SU-DHL-6 (cell line): ENCODE measurements around the gene TPST2.

Experiments used
- EZH2phosphoT487 ChIP-seq: fragments of 200-600 bp; sonication (generic), shearing (Covaris generic); conservative IDR thresholded peaks from 2 replicates; pipeline ENCODE4 v1.6.1; 2018; ENCODE audit warnings: mild to moderate bottlenecking, antibody characterized with exemption, low read length, moderate library complexity, mixed read lengths
- TF ChIP-seq, protein P1 (sequence below): fragments of 200-600 bp; sonication (generic); IDR thresholded peaks from one replicate; pipeline ENCODE4 v1.5.1; 2017; ENCODE audit warnings: antibody characterized with exemption, mild to moderate bottlenecking, low read length, moderate library complexity; ENCODE audit not compliant: insufficient read depth, poor library complexity, severe bottlenecking

DNA sequence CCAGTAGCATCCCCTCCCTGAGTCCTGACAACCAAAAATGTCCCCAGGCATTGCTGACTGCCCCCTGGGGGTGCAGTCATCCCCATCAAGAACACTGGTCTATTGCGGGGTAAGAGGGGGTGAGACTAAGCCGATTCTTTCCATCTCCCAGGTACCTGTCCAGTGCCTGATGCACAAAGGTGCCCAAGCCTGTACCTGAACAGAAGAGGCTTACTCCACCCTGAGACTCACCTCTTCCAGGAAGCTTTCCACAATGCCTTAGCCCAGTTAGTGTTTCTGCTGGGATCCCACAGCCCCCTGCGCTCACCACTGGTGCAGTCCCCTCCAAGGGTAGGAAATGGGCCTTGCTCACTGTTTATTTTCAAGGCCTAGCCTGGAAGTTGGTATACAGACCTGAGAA is 22.9 kb downstream of the TPST2 start:
- TF ChIP-seq, protein P1, sequence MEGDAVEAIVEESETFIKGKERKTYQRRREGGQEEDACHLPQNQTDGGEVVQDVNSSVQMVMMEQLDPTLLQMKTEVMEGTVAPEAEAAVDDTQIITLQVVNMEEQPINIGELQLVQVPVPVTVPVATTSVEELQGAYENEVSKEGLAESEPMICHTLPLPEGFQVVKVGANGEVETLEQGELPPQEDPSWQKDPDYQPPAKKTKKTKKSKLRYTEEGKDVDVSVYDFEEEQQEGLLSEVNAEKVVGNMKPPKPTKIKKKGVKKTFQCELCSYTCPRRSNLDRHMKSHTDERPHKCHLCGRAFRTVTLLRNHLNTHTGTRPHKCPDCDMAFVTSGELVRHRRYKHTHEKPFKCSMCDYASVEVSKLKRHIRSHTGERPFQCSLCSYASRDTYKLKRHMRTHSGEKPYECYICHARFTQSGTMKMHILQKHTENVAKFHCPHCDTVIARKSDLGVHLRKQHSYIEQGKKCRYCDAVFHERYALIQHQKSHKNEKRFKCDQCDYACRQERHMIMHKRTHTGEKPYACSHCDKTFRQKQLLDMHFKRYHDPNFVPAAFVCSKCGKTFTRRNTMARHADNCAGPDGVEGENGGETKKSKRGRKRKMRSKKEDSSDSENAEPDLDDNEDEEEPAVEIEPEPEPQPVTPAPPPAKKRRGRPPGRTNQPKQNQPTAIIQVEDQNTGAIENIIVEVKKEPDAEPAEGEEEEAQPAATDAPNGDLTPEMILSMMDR: no peak
- no peak for TF ChIP-seq EZH2phosphoT487
